Measurements from ENCODE around the gene HOXC13.

DNA sequence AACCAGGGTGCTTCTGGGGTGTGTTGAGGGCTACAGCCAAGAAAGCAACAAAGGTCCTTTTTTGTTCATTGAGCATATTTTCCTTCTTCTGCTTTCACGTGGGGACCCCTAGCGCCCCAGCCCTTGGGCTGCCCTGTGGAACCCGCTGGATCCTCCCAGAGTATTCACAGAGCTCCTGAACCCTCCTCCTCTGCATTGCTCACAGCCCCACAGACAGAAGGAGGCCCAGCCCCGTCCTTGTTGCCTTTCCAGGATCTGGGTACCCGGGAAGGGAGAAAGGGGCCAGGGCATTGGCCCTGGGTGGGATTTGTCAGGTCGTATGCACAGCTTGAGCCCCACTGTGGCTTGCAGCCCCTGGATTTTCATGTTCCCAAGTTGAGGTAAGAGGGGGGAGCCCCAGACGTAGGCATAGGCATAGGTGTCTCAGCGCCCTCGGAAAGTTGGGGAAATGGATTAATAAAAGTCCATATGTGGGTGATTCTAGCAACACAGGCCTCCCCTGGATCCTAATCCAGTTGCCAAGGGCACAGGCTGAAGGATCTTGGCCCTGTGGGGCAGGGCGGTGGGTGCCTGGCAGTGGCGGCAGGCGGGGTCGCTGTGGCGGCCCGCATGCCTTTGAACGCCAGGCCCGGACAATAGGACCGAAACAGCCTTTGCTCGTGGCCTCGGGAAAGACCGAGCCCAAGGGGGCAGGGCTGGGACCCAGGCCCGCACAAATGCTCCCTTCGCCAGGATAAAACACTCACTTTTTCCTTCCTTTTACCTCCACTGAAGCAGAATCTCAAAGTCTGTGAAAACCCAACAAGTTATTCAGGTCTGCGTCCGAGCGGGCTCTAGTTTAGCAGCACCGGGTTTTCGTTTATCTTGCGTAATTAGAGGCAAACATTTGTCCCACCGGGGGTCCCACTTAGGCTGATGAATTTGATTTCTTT lies 43.3 kb downstream of the HOXC13 start:
- TF ChIP-seq, protein P1, sequence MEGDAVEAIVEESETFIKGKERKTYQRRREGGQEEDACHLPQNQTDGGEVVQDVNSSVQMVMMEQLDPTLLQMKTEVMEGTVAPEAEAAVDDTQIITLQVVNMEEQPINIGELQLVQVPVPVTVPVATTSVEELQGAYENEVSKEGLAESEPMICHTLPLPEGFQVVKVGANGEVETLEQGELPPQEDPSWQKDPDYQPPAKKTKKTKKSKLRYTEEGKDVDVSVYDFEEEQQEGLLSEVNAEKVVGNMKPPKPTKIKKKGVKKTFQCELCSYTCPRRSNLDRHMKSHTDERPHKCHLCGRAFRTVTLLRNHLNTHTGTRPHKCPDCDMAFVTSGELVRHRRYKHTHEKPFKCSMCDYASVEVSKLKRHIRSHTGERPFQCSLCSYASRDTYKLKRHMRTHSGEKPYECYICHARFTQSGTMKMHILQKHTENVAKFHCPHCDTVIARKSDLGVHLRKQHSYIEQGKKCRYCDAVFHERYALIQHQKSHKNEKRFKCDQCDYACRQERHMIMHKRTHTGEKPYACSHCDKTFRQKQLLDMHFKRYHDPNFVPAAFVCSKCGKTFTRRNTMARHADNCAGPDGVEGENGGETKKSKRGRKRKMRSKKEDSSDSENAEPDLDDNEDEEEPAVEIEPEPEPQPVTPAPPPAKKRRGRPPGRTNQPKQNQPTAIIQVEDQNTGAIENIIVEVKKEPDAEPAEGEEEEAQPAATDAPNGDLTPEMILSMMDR (IDR thresholded peaks at IDR 0.05; ENCODE audit: poor library complexity): no peak
- TF ChIP-seq EZH2phosphoT487 (IDR thresholded peaks at IDR 0.05; ENCODE audit: low read depth, severe bottlenecking, unreplicated experiment): peak; percentile 34
